AG04450 (cell line): ENCODE results near the gene NRN1L. TPM values are rescaled to one million over a fixed set of nuclear protein-coding genes. Genes with fewer than 3 reads are reported as not detected.

Experiments used
- CTCF ChIA-PET: fragments of 300-600, 350-600 bp; formaldehyde crosslinking; extraction: SDS; loops from one replicate; lab custom pipeline; 2022; ENCODE audit warnings: antibody characterized with exemption, inconsistent platforms; lab: Charles Lee
- POLR2A ChIA-PET: fragments of 350-600 bp; formaldehyde crosslinking; extraction: SDS; loops from one replicate; lab custom pipeline; 2021; ENCODE audit warnings: antibody characterized with exemption, inconsistent platforms; lab: Yijun Ruan, JAX
- DNase-seq: peaks from one replicate; pipeline ENCODE4 v3.0.0-alpha.2; 2011; ENCODE audit warnings: low read depth, low spot score
- H3K27ac ChIP-seq: one replicate; pipeline ENCODE4 v1.5.1; 2012; ENCODE audit warnings: low read depth, low read length, control low read depth
- H3K27me3 ChIP-seq: one replicate; pipeline ENCODE4 v1.6.0; 2012; ENCODE audit warnings: low read length; ENCODE audit not compliant: control insufficient read depth, insufficient read depth
- H3K4me3 ChIP-seq: 2 replicates; pipeline ENCODE4 v1.5.1; 2011; ENCODE audit warnings: mild to moderate bottlenecking, low read depth, low read length, control low read depth
- H3K9me3 ChIP-seq: 2 replicates; pipeline ENCODE4 v1.5.1; 2012; ENCODE audit warnings: low read length; ENCODE audit not compliant: control insufficient read depth, insufficient read depth
- CTCF ChIP-seq: IDR thresholded peaks from 2 replicates; pipeline ENCODE4 v1.5.1; 2011; ENCODE audit warnings: low read depth, low read length, control low read depth, inconsistent platforms
- polyA plus RNA-seq: library from polyadenylated mRNA; depleted of rRNA; stranded (reverse); fragments of >200 nt; gene quantifications from 2 replicates; pipeline ENCODE4 v1.2.3, GENCODE V29; 2011

The NRN1L gene
- polyA plus RNA-seq, 1 experiment = 0.21 TPM

GRCh38 chr16:67919622-67920221 is 35.0 kb downstream of the NRN1L start:
- H3K27me3 ChIP-seq = no peaks in the 10 kb centered on the region
- TF ChIP-seq CTCF = no peak
- no peak for DNase-seq
- H3K27ac ChIP-seq = no peak overlapping the region
- H3K4me3 ChIP-seq = no peak overlapping the region
- no peaks in the 10 kb centered on the region for H3K9me3 ChIP-seq
- CTCF ChIA-PET = interaction anchor here (1.2 kb wide), 1 partner anchor 36 kb away, joined by 3 read pairs; the partner anchor contains the start of gene NRN1L
- POLR2A ChIA-PET = no interaction called here

- H3K4me3 ChIP-seq = no peak overlapping the region
- DNase-seq = no peak
- H3K27me3 ChIP-seq = no peaks in the 10 kb centered on the region
- H3K27ac ChIP-seq = no peak overlapping the region
- POLR2A ChIA-PET = no interaction called here
- CTCF ChIA-PET = interaction anchor here (0.6 to 1.1 kb wide), 2 partner anchors 38 to 106 kb away, joined by 3 to 4 read pairs; partner anchors contain the start of gene NRN1L
- no peaks in the 10 kb centered on the region for H3K9me3 ChIP-seq
- TF ChIP-seq CTCF = no peak
These were observed 37.5 kb downstream of the NRN1L start for GRCh38 chr16:67922221-67922620.

- POLR2A ChIA-PET = no interaction called here
These were observed 38.1 kb downstream of the NRN1L start for GRCh38 chr16:67922740-67923139.

GRCh38 chr16:67923414-67924116 is 38.9 kb downstream of the NRN1L start:
- TF ChIP-seq CTCF = no peak
- ChIA-PET POLR2A (no interaction called here), CTCF (interaction anchor here (2.8 kb wide), 1 partner anchor 40 kb away, joined by 12 read pairs; the partner anchor contains the start of gene NRN1L)
- DNase-seq = no peak
- Histone ChIP-seq H3K9me3 (no peaks in the 10 kb centered on the region), H3K27ac (no peak overlapping the region), H3K27me3 (no peaks in the 10 kb centered on the region), H3K4me3 (no peak overlapping the region)

More at GRCh38 chr16:67922740-67923139, 38.1 kb downstream of the NRN1L start:
- CTCF ChIA-PET = interaction anchor here (0.6 to 1.1 kb wide), 2 partner anchors 38 to 106 kb away, joined by 3 to 4 read pairs; partner anchors contain the start of gene NRN1L
- Histone ChIP-seq H3K4me3 (no peak overlapping the region), H3K27me3 (no peaks in the 10 kb centered on the region), H3K27ac (no peak overlapping the region), H3K9me3 (no peaks in the 10 kb centered on the region)
- no peak for DNase-seq
- TF ChIP-seq CTCF = no peak
